Neural progenitor cell (in vitro differentiated cells): ENCODE results near the gene AP1G1. TPM values are rescaled to one million over a fixed set of nuclear protein-coding genes. Genes with fewer than 3 reads are reported as not detected.

ENCODE experiments used
- DNase-seq: peaks from one replicate; pipeline ENCODE4 v3.0.0-alpha.2; 2016; ENCODE audit warnings: low spot score
- H2AFZ ChIP-seq: fragments of 200-600 bp; sonication (generic); replicated peaks from 2 replicates; pipeline ENCODE4 v1.6.1; 2016; ENCODE audit warnings: antibody characterized with exemption
- H3F3A ChIP-seq: fragments of 200-600 bp; sonication (generic); 2 replicates; pipeline ENCODE4 v1.6.1; 2016; ENCODE audit warnings: antibody characterized with exemption, low read depth
- H3K27ac ChIP-seq: fragments of 200-600 bp; sonication (generic); 2 replicates; pipeline ENCODE4 v1.5.1; 2016; ENCODE audit warnings: mild to moderate bottlenecking
- H3K27me3 ChIP-seq: fragments of 200-600 bp; sonication (generic); 2 replicates; pipeline ENCODE4 v1.6.1; 2016; ENCODE audit warnings: mild to moderate bottlenecking, moderate library complexity
- H3K36me3 ChIP-seq: fragments of 200-600 bp; sonication (generic); 2 replicates; pipeline ENCODE4 v1.5.1; 2016
- H3K4me1 ChIP-seq: fragments of 200-600 bp; sonication (generic); 2 replicates; pipeline ENCODE4 v1.6.1; 2016; ENCODE audit warnings: mixed run types
- H3K4me2 ChIP-seq: fragments of 200-600 bp; sonication (generic); 2 replicates; pipeline ENCODE4 v1.6.1; 2016
- H3K4me3 ChIP-seq: fragments of 200-600 bp; sonication (generic); 2 replicates; pipeline ENCODE4 v1.5.1; 2016
- H3K79me2 ChIP-seq: fragments of 200-600 bp; sonication (generic); 2 replicates; pipeline ENCODE4 v1.6.1; 2016; ENCODE audit warnings: low read depth
- H3K9ac ChIP-seq: fragments of 200-600 bp; sonication (generic); 2 replicates; pipeline ENCODE4 v1.6.1; 2016
- H3K9me3 ChIP-seq: fragments of 200-600 bp; sonication (generic); 2 replicates; pipeline ENCODE4 v1.5.1; 2016; ENCODE audit warnings: low read depth
- H4K20me1 ChIP-seq: fragments of 200-600 bp; sonication (generic); 2 replicates; pipeline ENCODE4 v1.6.1; 2016; ENCODE audit warnings: low read depth
- H3K27ac Mint-ChIP-seq: 3 replicates; pipeline ENCODE4 v1.8.0; 2021; ENCODE audit warnings: mixed read lengths
- H3K27me3 Mint-ChIP-seq: 2 replicates; pipeline ENCODE4 v1.8.0; 2022; ENCODE audit warnings: low read depth, mild to moderate bottlenecking, inconsistent platforms, moderate library complexity, mixed read lengths; ENCODE audit not compliant: insufficient read depth
- H3K36me3 Mint-ChIP-seq: 3 replicates; pipeline ENCODE4 v1.8.0; 2021; ENCODE audit warnings: mixed read lengths
- H3K4me1 Mint-ChIP-seq: 3 replicates; pipeline ENCODE4 v1.8.0; 2021; ENCODE audit warnings: mixed read lengths
- H3K4me3 Mint-ChIP-seq: 3 replicates; pipeline ENCODE4 v1.8.0; 2021; ENCODE audit warnings: mild to moderate bottlenecking, moderate library complexity, mixed read lengths
- H3K9me3 Mint-ChIP-seq: 3 replicates; pipeline ENCODE4 v1.8.0; 2020; ENCODE audit warnings: mixed read lengths
- CTCF ChIP-seq: fragments of 200-600 bp; sonication (generic); IDR thresholded peaks from 2 replicates; pipeline ENCODE4 v1.5.1; 2017; ENCODE audit warnings: antibody characterized with exemption, mild to moderate bottlenecking
- EZH2 ChIP-seq: fragments of 200-600 bp; sonication (generic); IDR thresholded peaks from 2 replicates; pipeline ENCODE4 v1.6.1; 2017; ENCODE audit warnings: antibody characterized with exemption, mild to moderate bottlenecking, moderate library complexity
- EZH2phosphoT487 ChIP-seq: fragments of 200-600 bp; sonication (generic); IDR thresholded peaks from 2 replicates; pipeline ENCODE4 v1.6.1; 2017; ENCODE audit warnings: antibody characterized with exemption
- total RNA-seq: library from RNA; depleted of rRNA; stranded (reverse); fragments of >200 nt; gene quantifications from 2 replicates; pipeline ENCODE4 v1.2.3, GENCODE V29; 2015; ENCODE audit warnings: low replicate concordance

The AP1G1 gene
- total RNA-seq, 1 donor from 2014 or later: 72.6 TPM

- Histone ChIP-seq H3K27ac (no peak overlapping the region), H3K4me1 (peaks cover 11% of the 10 kb centered on the region), H3F3A (peaks cover 8% of the 10 kb centered on the region), H4K20me1 (no peaks in the 10 kb centered on the region), H3K79me2 (no peaks in the 10 kb centered on the region), H2AFZ (no peak overlapping the region), H3K36me3 (peaks cover 8% of the 10 kb centered on the region), H3K4me2 (no peak overlapping the region), H3K9me3 (no peaks in the 10 kb centered on the region), H3K9ac (no peak overlapping the region), H3K27me3 (no peaks in the 10 kb centered on the region), H3K4me3 (no peak overlapping the region)
- Mint-ChIP-seq H3K4me1 (peaks cover 13% of the 10 kb centered on the region), H3K27me3 (no peaks in the 10 kb centered on the region), H3K9me3 (no peaks in the 10 kb centered on the region), H3K27ac (no peak overlapping the region), H3K36me3 (peaks cover 34% of the 10 kb centered on the region), H3K4me3 (no peak overlapping the region)
- TF ChIP-seq EZH2phosphoT487: no peak
- TF ChIP-seq CTCF: no peak
- TF ChIP-seq EZH2: no peak
- DNase-seq: no peak
These were observed 71.1 kb downstream of the AP1G1 start for GRCh38 chr16:71737501-71737900.

GRCh38 chr16:71734511-71734910 lies 74.1 kb downstream of the AP1G1 start:
- H3K9ac ChIP-seq: no peak overlapping the region
- peak; percentile 45 for DNase-seq
- H3K27ac Mint-ChIP-seq: no peak overlapping the region
- H3K27ac ChIP-seq: no peak overlapping the region
- no peak overlapping the region for H2AFZ ChIP-seq
- no peaks in the 10 kb centered on the region for H3K27me3 Mint-ChIP-seq
- no peak overlapping the region for H3K4me3 Mint-ChIP-seq
- no peaks in the 10 kb centered on the region for H3K27me3 ChIP-seq
- H4K20me1 ChIP-seq: no peaks in the 10 kb centered on the region
- H3F3A ChIP-seq: peaks cover 8% of the 10 kb centered on the region
- peaks cover 50% of the 10 kb centered on the region for H3K36me3 Mint-ChIP-seq
- no peaks in the 10 kb centered on the region for H3K36me3 ChIP-seq
- H3K9me3 Mint-ChIP-seq: no peaks in the 10 kb centered on the region
- peaks cover 17% of the 10 kb centered on the region for H3K4me1 Mint-ChIP-seq
- TF ChIP-seq CTCF (no peak), EZH2 (no peak), EZH2phosphoT487 (no peak)
- peaks cover 20% of the 10 kb centered on the region for H3K4me1 ChIP-seq
- peak overlapping the region; percentile 22 for H3K4me2 ChIP-seq
- no peaks in the 10 kb centered on the region for H3K79me2 ChIP-seq
- H3K4me3 ChIP-seq: no peak overlapping the region
- no peaks in the 10 kb centered on the region for H3K9me3 ChIP-seq

- Histone ChIP-seq H3K27ac (no peak overlapping the region), H3K27me3 (no peaks in the 10 kb centered on the region), H2AFZ (no peak overlapping the region), H3K4me2 (no peak overlapping the region), H4K20me1 (no peaks in the 10 kb centered on the region), H3K79me2 (no peaks in the 10 kb centered on the region), H3K9ac (no peak overlapping the region), H3K9me3 (no peaks in the 10 kb centered on the region), H3F3A (peaks cover 25% of the 10 kb centered on the region), H3K36me3 (no peaks in the 10 kb centered on the region), H3K4me1 (peaks cover 32% of the 10 kb centered on the region), H3K4me3 (no peak overlapping the region)
- Mint-ChIP-seq H3K9me3 (no peaks in the 10 kb centered on the region), H3K27me3 (no peaks in the 10 kb centered on the region), H3K27ac (no peak overlapping the region), H3K4me3 (no peak overlapping the region), H3K4me1 (peaks cover 22% of the 10 kb centered on the region), H3K36me3 (peaks cover 41% of the 10 kb centered on the region)
- TF ChIP-seq EZH2: no peak
- TF ChIP-seq EZH2phosphoT487: no peak
- TF ChIP-seq CTCF: no peak
- DNase-seq: no peak
These were observed 76.0 kb downstream of the AP1G1 start for GRCh38 chr16:71732587-71732986.
